Activated T-helper 17 cell treated with anti-CD3 and anti-CD28 coated beads, Interleukin-2, amount 50 U/mL, for 72 hours (primary cell): ENCODE data around the gene B3GALNT1. TPM values are rescaled to one million over a fixed set of nuclear protein-coding genes. Genes with fewer than 3 reads are reported as not detected.

Source experiments
- ATAC-seq: fragments of 150-1000 bp; cut with Tn5 transposase; replicated peaks from 2 replicates; pipeline ENCODE4 v1.10.0; 2021; ENCODE audit warnings: mild to moderate bottlenecking, moderate library complexity
- H3K27ac Mint-ChIP-seq: one replicate; pipeline ENCODE4 v1.8.0; 2022; ENCODE audit warnings: mixed read lengths
- H3K27me3 Mint-ChIP-seq: one replicate; pipeline ENCODE4 v1.8.0; 2022; ENCODE audit warnings: mixed read lengths
- H3K36me3 Mint-ChIP-seq: one replicate; pipeline ENCODE4 v1.8.0; 2022; ENCODE audit warnings: low read depth, mild to moderate bottlenecking, mixed read lengths
- H3K4me1 Mint-ChIP-seq: one replicate; pipeline ENCODE4 v1.8.0; 2022; ENCODE audit warnings: mixed read lengths
- H3K4me3 Mint-ChIP-seq: one replicate; pipeline ENCODE4 v1.8.0; 2022; ENCODE audit warnings: mild to moderate bottlenecking, mixed read lengths
- H3K9me3 Mint-ChIP-seq: one replicate; pipeline ENCODE4 v1.8.0; 2022; ENCODE audit warnings: mixed read lengths
- total RNA-seq, 2 donors: library from RNA; stranded (reverse); gene quantifications; one replicate each; pipeline ENCODE4 v1.2.3, GENCODE V29; 2022

B3GALNT1 gene, protein sequence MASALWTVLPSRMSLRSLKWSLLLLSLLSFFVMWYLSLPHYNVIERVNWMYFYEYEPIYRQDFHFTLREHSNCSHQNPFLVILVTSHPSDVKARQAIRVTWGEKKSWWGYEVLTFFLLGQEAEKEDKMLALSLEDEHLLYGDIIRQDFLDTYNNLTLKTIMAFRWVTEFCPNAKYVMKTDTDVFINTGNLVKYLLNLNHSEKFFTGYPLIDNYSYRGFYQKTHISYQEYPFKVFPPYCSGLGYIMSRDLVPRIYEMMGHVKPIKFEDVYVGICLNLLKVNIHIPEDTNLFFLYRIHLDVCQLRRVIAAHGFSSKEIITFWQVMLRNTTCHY
- 1 to 10 TPM; 2.1 to 5.6 TPM for total RNA-seq

DNA sequence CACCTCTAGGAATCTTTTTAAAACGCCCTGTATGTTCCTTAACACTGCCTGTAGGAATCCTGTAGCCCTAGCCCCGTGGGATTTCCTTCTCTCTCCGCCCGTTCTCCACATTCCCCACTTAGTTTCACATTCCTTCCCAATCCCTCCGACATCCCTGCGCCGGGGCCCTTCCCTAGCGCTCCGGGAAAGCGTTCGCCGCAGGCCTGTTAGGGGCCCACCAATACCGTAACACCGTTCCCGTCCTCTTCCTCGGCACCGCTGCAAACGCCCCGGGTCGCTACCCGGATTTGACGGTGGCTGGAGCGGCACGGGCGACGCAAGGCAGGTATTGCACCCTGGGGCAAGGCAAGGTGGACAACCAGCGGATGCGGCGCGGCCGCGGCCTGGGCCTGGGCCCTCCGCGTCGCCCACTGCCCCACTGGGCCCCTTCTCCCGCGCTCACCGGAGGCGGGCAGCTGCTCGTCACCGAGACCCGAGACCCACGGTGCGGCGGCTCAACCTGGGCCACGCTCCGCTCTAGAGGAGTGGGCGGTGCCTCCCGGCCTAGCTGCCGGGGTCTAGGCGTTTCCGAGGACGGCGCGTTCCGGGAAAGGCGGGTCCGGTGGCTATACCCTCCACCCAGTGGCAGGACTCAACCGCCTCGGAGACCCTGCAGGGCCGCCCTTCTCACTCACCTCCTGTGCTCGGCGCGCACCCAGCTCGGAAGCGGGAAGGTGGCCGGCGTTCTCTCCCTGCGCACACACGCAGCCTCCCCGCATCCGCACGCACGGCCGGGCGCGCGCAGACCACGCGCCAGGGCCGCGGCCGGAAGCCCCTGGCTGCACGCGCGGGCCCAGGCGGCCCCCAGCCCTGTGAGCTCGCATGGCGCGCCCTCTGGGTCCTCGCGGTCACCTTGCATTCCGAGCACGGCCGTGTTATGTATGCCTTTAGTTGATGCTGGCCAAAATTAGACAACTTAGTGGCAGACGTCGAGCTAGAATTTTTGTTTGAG is at the start of gene B3GALNT1:
Gene B3GALNT1, minus strand, starts transcription at position 789 of the 991 bp plus-strand sequence. CDS start 18,595 bp downstream, outside the sequence.
- no peak within 1 kb of the TSS for H3K27ac Mint-ChIP-seq
- peak within 1 kb of the TSS; percentile 73 for H3K4me3 Mint-ChIP-seq
- no peaks in the 10 kb centered on the region for H3K9me3 Mint-ChIP-seq
- peaks cover 14% of the 10 kb centered on the region for H3K27me3 Mint-ChIP-seq
- no peaks in the 10 kb centered on the region for H3K36me3 Mint-ChIP-seq
- ATAC-seq: peak; percentile 75
- H3K4me1 Mint-ChIP-seq: no peaks in the 10 kb centered on the region

DNA sequence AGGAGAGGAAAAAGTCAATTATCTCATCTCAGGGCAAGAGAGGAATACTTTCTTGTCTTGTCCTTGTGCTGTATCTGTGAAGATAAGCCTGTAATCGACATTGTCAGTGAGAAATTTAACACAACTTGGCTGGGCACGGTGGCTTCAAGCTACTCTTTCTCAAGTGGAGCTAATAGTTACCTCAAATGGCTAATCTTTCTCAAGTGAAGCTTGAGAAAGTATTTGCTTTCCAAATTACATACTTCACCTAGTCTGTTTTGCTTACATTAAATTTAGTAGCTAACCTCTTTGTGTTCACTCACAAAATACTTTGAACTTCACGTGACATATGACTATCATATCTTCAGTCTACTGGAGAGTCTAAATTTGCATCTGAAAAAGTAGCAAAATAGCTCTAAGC is 48.3 kb upstream of the B3GALNT1 start:
- H3K9me3 Mint-ChIP-seq: no peaks in the 10 kb centered on the region
- no peaks in the 10 kb centered on the region for H3K4me1 Mint-ChIP-seq
- H3K27ac Mint-ChIP-seq: no peak overlapping the region
- H3K36me3 Mint-ChIP-seq: no peaks in the 10 kb centered on the region
- H3K27me3 Mint-ChIP-seq: peaks cover 5% of the 10 kb centered on the region
- ATAC-seq: no peak
- no peak overlapping the region for H3K4me3 Mint-ChIP-seq

DNA sequence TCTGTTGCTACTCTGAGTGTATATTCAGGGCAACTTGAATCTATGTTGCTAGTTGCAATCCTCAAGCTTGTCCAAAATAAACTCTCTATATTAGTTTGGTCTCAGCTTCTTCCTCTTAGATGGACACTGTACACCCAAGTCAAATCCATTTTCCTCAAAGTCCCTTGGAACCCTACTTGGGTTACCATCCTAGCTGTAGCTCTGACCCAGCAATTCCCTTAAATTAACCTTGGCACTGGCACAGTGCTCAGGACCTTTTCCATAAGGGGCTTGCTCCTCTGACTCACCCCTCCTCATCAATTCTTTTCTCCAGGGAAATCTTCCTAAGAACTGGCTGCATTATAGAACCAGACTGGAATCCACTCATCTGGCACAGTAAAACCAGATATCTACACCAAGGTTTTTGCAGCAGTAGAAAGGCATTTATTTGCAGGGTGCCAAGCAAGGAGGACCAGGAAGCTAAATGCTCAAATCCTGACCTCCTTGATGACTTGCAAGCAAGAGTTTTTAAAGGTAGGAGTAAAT is 44.9 kb upstream of the B3GALNT1 start:
- Mint-ChIP-seq H3K36me3 (no peaks in the 10 kb centered on the region), H3K27ac (no peak overlapping the region), H3K27me3 (peaks cover 5% of the 10 kb centered on the region), H3K4me1 (no peaks in the 10 kb centered on the region), H3K9me3 (no peaks in the 10 kb centered on the region), H3K4me3 (no peak overlapping the region)
- ATAC-seq: no peak

DNA sequence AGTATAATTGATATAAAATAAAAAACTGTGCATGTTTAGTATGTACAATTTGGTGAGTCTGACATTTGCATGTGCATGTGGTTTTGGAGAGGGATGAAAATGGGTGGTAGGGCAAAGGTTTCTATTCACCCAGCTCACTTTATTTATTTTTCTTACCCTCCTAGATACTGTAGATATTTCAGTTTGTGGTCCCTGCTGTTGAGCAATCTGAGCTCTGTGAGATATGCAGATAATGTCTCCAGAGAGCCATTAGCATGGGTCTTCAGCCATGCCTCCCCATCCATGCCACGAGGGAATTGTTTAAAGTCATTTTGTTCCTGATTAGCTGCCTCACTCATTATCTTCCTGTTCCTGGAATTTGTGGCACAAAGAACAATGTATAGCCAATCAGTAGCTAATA is 44.4 kb upstream of the B3GALNT1 start:
- H3K36me3 Mint-ChIP-seq: no peaks in the 10 kb centered on the region
- H3K27ac Mint-ChIP-seq: no peak overlapping the region
- ATAC-seq: no peak
- no peak overlapping the region for H3K4me3 Mint-ChIP-seq
- H3K27me3 Mint-ChIP-seq: peaks cover 5% of the 10 kb centered on the region
- H3K9me3 Mint-ChIP-seq: no peaks in the 10 kb centered on the region
- no peaks in the 10 kb centered on the region for H3K4me1 Mint-ChIP-seq

DNA sequence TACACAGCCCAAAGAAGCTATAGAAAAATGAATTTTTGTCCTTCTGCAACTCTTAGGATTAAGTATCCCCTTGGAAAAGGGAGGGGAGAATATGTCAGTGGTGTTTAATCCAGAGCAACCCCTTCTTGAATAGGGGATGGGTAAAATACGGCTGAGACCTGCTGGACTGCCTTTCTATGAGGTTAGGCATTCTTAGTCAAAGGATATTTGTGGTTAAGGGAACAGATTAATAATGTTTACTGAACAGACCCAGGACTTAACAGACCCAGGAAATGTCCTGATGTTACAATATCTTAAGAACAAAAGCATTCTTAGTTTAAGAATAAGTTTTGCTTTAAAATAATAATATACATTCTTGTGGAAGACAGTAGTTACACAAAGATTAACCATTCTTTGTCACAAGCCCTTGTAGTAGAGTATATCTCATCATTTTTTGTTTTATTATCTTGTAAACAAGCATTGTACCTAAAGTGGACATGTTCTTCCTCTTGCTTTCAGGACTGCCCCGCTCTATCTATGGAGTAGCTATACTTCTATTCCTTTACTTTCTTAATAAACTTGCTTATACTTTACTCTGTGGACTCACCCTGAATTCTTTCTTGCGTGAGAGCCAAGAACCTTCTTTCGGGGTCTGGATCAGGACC is 43.8 kb upstream of the B3GALNT1 start:
- Mint-ChIP-seq H3K4me1 (no peaks in the 10 kb centered on the region), H3K36me3 (no peaks in the 10 kb centered on the region)
- no peak for ATAC-seq

DNA sequence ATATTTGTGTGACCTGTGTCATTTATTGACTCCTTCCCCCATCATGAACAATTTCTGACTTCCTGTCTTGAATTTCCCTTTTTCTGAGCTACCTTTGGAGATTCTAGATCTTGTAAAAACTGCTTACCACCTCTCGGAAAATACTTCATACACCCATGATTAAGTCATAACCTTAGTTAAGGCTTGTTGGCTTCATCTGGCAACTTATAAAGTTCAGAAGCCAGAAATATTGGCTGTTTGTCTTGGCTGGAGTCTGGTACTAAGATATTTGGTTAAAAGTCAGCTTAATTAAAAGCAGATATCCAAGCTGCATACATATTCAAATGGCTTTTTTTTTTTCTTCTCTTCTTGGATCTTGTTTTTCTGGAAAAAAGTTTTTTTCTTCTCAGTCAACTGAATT is 37.3 kb upstream of the B3GALNT1 start:
- Mint-ChIP-seq H3K4me1 (no peaks in the 10 kb centered on the region), H3K36me3 (no peaks in the 10 kb centered on the region), H3K27ac (no peak overlapping the region), H3K9me3 (no peaks in the 10 kb centered on the region), H3K27me3 (no peaks in the 10 kb centered on the region), H3K4me3 (no peak overlapping the region)
- no peak for ATAC-seq

More for the DNA sequence above, 43.8 kb upstream of the B3GALNT1 start:
- Mint-ChIP-seq H3K9me3 (no peaks in the 10 kb centered on the region), H3K4me3 (no peak overlapping the region), H3K27me3 (peaks cover 5% of the 10 kb centered on the region), H3K27ac (no peak overlapping the region)

DNA sequence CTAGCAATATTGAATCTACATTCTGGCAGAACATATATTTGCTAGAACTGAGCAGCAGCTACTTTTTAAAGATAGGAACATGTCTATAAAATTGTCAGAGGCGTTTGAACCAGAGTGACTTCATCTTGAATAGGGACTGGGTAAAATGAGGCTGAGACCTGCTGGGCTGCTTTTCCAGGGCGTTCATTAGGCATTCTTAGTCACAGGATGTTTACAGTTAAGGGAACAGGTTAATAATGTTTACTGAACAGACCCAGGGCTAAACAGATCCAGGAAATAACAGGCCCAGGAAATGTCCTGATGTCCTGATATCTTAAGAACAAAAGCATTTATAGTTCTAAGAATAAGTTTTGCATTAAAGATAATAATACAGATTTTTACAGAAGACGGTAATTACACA is 34.5 kb upstream of the B3GALNT1 start:
- ATAC-seq: no peak
- no peak overlapping the region for H3K27ac Mint-ChIP-seq
- no peaks in the 10 kb centered on the region for H3K36me3 Mint-ChIP-seq
- no peaks in the 10 kb centered on the region for H3K9me3 Mint-ChIP-seq
- no peak overlapping the region for H3K4me3 Mint-ChIP-seq
- no peaks in the 10 kb centered on the region for H3K27me3 Mint-ChIP-seq
- no peaks in the 10 kb centered on the region for H3K4me1 Mint-ChIP-seq

DNA sequence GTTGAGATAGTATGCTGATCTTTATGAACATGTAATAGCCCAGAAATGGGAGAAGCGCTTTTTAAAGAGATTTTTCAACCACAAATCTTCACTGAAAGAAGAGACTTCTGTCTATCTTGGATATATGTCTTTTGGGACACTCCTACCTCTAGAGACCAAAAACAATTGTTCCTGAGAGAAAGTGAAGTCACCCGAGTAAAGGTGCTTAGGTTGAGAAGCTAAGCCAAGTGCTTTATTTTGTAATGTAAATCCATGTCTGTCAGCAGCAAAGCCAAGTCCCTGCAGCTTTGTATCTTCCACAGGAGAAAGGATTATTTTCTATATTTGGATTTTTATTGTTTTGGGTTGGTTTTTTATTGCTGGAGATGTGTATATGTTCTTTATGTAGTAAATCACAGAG is 32.1 kb upstream of the B3GALNT1 start:
- no peak overlapping the region for H3K27ac Mint-ChIP-seq
- no peaks in the 10 kb centered on the region for H3K9me3 Mint-ChIP-seq
- H3K4me1 Mint-ChIP-seq: no peaks in the 10 kb centered on the region
- no peak for ATAC-seq
- H3K4me3 Mint-ChIP-seq: no peak overlapping the region
- no peaks in the 10 kb centered on the region for H3K27me3 Mint-ChIP-seq
- no peaks in the 10 kb centered on the region for H3K36me3 Mint-ChIP-seq

DNA sequence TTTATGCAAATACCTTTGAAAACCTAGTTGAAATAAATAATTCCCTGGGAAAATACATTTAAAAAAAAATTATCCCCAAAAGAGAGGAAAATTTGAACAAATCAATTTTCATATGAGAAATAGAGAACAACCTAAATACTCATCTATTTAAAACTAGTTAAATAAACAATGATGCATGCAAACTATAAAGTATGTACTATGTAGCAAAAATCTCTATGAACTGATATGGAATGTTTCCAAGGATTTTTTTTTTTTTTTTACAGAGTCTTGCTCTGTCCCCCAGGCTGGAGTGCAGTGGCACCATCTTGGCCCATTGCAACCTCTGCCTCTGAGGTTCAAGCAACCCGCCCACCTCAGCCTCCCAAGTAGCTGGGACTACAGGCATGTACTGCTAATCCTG is 27.2 kb upstream of the B3GALNT1 start:
- no peak for ATAC-seq
- Mint-ChIP-seq H3K9me3 (no peaks in the 10 kb centered on the region), H3K4me3 (no peak overlapping the region), H3K4me1 (no peaks in the 10 kb centered on the region), H3K36me3 (no peaks in the 10 kb centered on the region), H3K27me3 (no peaks in the 10 kb centered on the region), H3K27ac (no peak overlapping the region)

DNA sequence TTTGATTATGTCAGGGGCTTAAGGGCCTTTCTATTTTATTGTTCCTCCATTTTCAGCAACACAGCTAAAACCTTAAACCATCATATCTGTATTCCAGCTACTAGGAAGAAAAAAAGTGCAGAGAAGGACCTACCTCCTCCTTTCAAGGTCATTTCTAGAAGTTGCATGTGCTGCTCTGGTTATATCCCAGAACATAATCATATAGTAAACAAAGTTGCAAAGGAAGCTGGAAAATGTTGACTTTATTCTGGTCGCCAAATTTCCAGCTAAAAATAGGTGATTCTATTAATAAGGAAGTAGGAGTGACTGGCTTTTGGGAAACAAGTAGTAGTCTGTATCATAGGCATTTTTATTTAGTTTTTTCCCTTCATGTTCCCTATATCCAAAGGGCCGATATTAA is 21.3 kb upstream of the B3GALNT1 start:
- H3K27me3 Mint-ChIP-seq: peaks cover 3% of the 10 kb centered on the region
- H3K27ac Mint-ChIP-seq: no peak overlapping the region
- no peak for ATAC-seq
- H3K4me3 Mint-ChIP-seq: no peak overlapping the region
- no peaks in the 10 kb centered on the region for H3K36me3 Mint-ChIP-seq
- H3K4me1 Mint-ChIP-seq: no peaks in the 10 kb centered on the region
- H3K9me3 Mint-ChIP-seq: no peaks in the 10 kb centered on the region

DNA sequence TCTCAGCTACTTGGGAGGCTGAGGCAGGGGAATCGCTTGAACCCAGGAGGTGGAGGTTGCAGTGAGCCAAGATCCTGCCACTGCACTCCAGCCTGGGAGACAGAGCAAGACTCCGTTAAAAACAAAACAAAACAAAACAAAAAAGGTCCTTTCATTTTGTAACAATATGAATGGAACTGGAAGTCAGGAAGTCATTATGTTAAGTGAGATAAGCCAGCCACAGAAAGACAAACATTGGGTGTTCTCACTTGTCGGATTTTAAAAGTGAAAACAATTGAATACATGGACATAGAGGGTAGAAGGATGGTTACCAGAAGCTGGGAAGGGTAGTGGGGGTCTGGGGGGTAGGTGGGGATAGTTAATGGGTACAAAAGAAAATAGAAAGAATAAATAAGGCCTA is 12.5 kb upstream of the B3GALNT1 start:
- no peaks in the 10 kb centered on the region for H3K36me3 Mint-ChIP-seq
- H3K4me3 Mint-ChIP-seq: no peak overlapping the region
- H3K4me1 Mint-ChIP-seq: no peaks in the 10 kb centered on the region
- H3K27ac Mint-ChIP-seq: no peak overlapping the region
- peaks cover 4% of the 10 kb centered on the region for H3K27me3 Mint-ChIP-seq
- H3K9me3 Mint-ChIP-seq: peaks cover 6% of the 10 kb centered on the region
- no peak for ATAC-seq

DNA sequence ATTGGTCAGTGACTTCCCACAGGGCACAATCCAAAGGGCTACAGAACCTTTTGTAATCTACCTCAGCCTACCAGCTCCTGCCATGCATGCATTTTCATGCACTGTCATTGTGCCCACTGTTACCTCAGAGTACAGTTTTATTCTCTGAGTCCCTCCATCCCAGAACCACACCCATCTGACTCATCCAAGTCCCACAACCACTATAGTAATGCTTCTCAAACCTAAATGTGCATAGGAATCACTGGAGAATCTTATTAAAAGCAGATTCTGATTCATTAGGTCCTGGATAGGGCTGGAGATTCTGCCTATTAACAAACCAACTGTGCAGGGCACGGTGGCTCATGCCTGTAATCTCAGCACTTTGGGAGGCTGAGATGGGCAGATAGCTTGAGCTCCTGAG is 3.7 kb upstream of the B3GALNT1 start:
- Mint-ChIP-seq H3K9me3 (no peaks in the 10 kb centered on the region), H3K36me3 (no peaks in the 10 kb centered on the region), H3K27me3 (peaks cover 26% of the 10 kb centered on the region), H3K4me3 (no peak overlapping the region), H3K27ac (no peak overlapping the region), H3K4me1 (no peaks in the 10 kb centered on the region)
- no peak for ATAC-seq

DNA sequence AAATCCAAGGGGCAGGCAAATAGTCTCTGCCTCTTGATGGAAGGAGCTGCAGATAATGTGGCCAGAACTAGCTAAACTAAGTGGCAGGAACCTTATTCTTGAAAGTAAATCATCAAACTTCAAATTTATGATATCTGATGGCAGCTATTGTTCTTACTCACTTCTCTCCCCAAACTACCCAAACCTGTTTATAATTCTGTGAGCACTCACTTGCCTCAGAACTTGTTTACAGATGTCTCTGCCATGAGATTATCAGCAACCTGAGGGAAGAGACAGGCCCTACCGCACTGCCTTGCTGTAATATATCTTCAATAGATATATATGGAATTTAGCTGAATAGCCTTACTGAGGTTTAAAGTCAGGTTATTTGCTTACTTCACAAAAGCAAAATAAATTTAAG is 2.2 kb upstream of the B3GALNT1 start:
- no peak overlapping the region for H3K4me3 Mint-ChIP-seq
- ATAC-seq: no peak
- no peaks in the 10 kb centered on the region for H3K9me3 Mint-ChIP-seq
- H3K36me3 Mint-ChIP-seq: no peaks in the 10 kb centered on the region
- no peak overlapping the region for H3K27ac Mint-ChIP-seq
- H3K27me3 Mint-ChIP-seq: peaks cover 26% of the 10 kb centered on the region
- no peaks in the 10 kb centered on the region for H3K4me1 Mint-ChIP-seq

DNA sequence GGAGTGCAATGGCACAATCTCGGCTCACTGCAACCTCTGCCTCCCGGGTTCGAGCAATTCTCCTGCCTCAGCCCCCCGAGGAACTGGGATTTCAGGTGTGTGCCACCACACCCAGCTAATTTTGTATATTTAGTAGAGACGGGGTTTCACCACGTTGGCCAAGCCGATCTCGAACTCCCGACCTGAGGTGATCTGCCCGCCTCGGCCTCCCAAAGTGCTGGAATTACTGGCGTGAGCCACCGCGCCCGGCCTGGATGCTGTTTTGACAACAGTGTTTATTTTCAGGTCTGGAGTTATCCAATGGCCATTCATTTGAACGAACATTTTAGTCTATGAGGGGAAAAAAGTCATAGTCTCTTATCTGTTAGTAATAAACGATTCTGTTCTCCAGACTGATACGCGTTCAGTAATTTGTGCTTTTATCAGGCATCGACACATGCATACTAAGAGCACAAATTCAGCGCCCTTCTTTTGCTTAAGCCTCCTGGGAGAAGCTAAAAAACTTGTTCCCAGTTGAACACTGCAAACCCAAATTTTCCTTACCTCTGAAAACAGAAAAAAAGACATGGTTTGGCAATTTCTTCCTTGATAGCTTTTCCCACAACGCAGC is 1.3 kb downstream of the B3GALNT1 start:
- peak overlapping the region; percentile 73 for H3K4me3 Mint-ChIP-seq
- H3K4me1 Mint-ChIP-seq: no peaks in the 10 kb centered on the region
- H3K36me3 Mint-ChIP-seq: no peaks in the 10 kb centered on the region
- no peak overlapping the region for H3K27ac Mint-ChIP-seq
- ATAC-seq: no peak
- no peaks in the 10 kb centered on the region for H3K9me3 Mint-ChIP-seq
- H3K27me3 Mint-ChIP-seq: peaks cover 10% of the 10 kb centered on the region
